Small intestine (tissue), 7 donors: ENCODE data around the gene STIMATE. TPM values are rescaled to one million over a fixed set of nuclear protein-coding genes. Genes with fewer than 3 reads are reported as not detected.

Experiments used
- DNase-seq, 2 donors: peaks; one replicate each; pipeline versions ENCODE4 v3.0.0 to v3.0.0-alpha.2; 2013
- FAIRE-seq: peaks from 2 replicates; lab custom pipeline; 2012; peaks lifted over from hg19 to GRCh38; lab: Jason Lieb, UNC
- H3K27ac ChIP-seq, 3 donors: one replicate each; pipeline ENCODE4 v1.5.1; 2013; ENCODE audit warnings: low read length in 2 of 3, mild to moderate bottlenecking in 2 of 3, control low read depth in 1 of 3, inconsistent platforms in 1 of 3, low read depth in 1 of 3, moderate library complexity in 1 of 3
- H3K27me3 ChIP-seq, 3 donors: one replicate each; pipeline ENCODE4 v1.6.1; 2013; ENCODE audit warnings: low read length in 3 of 3, inconsistent platforms in 1 of 3; ENCODE audit not compliant: control insufficient read depth in 3 of 3, insufficient read depth in 3 of 3
- H3K36me3 ChIP-seq, 3 donors: one replicate each; pipeline ENCODE4 v1.6.1; 2013; ENCODE audit warnings: low read length in 3 of 3, inconsistent platforms in 1 of 3, low read depth in 1 of 3, mild to moderate bottlenecking in 1 of 3, moderate library complexity in 1 of 3; ENCODE audit not compliant: control insufficient read depth in 3 of 3, insufficient read depth in 2 of 3
- H3K4me1 ChIP-seq, 3 donors: one replicate each; pipeline ENCODE4 v1.6.1; 2013; ENCODE audit warnings: low read length in 2 of 3, inconsistent platforms in 1 of 3, low read depth in 1 of 3, mild to moderate bottlenecking in 1 of 3, moderate library complexity in 1 of 3; ENCODE audit not compliant: control insufficient read depth in 3 of 3, insufficient read depth in 2 of 3
- H3K4me3 ChIP-seq, 3 donors: one replicate each; pipeline ENCODE4 v1.5.1; 2013; ENCODE audit warnings: low read length in 3 of 3, control low read depth in 1 of 3, inconsistent platforms in 1 of 3, low read depth in 1 of 3, mild to moderate bottlenecking in 1 of 3, moderate library complexity in 1 of 3
- H3K9me3 ChIP-seq, 2 donors: one replicate each; pipeline ENCODE4 v1.6.1; 2013; ENCODE audit warnings: low read depth in 1 of 2, low read length in 1 of 2; ENCODE audit not compliant: control insufficient read depth in 2 of 2, insufficient read depth in 1 of 2
- WGBS, 3 donors: extraction: QIAGEN DNeasy Blood & Tissue Kit; methylation state at CpG; one replicate each; pipeline ENCODE4 v1.1.7; 2013; 5-methylcytosine and 5-hydroxymethylcytosine counted together
- polyA plus RNA-seq, 4 donors: library from polyadenylated mRNA; stranded (reverse) in 3 of 4; unstranded in 1 of 4; fragments of 200-250 nt in 3 of 4; fragments of 120-200 nt in 1 of 4; gene quantifications; one replicate each; pipeline versions ENCODE4 v1.2.1 to v1.2.3, GENCODE V29; 2013
- donor health status: healthy with polysubstance abuse.
- donor health status: control.
- donor health status: control.
- donor health status: Bipolar disorder and iron deficiency.
- donor health status: healthy.

STIMATE gene
- polyA plus RNA-seq, 4 donors, result 2.7 to 6.8 (median 4.3) TPM; not detected in 1

- no peak overlapping the region for H3K4me3 ChIP-seq
- H3K9me3 ChIP-seq, result no peaks in the 10 kb centered on the region
- H3K27me3 ChIP-seq, result no peaks in the 10 kb centered on the region
- DNase-seq (no peak), FAIRE-seq (no peak)
- peaks cover 0 to 21% (median 0%) of the 10 kb centered on the region in 3 donors for H3K36me3 ChIP-seq
- H3K27ac ChIP-seq, result no peak overlapping the region
- WGBS, 3 donors, result 90 to 93% (median 91%) methylated on average over 10 of the region's 10 CpGs
- no peaks in the 10 kb centered on the region for H3K4me1 ChIP-seq
Measured at GRCh38 chr3:52824037-52824436, 73.3 kb downstream of the STIMATE start.

GRCh38 chr3:52822363-52822762 lies 75.0 kb downstream of the STIMATE start:
- no peak overlapping the region for H3K4me3 ChIP-seq
- WGBS, 3 donors, result 70 to 85% (median 82%) methylated on average over 5 of the region's 5 CpGs
- no peak for DNase-seq
- H3K4me1 ChIP-seq, result no peaks in the 10 kb centered on the region
- FAIRE-seq, result no peak
- no peak overlapping the region for H3K27ac ChIP-seq
- no peaks in the 10 kb centered on the region for H3K9me3 ChIP-seq
- H3K27me3 ChIP-seq, result no peaks in the 10 kb centered on the region
- peaks cover 0 to 21% (median 0%) of the 10 kb centered on the region in 3 donors for H3K36me3 ChIP-seq

- FAIRE-seq, result no peak
- peaks cover 0 to 16% (median 0%) of the 10 kb centered on the region in 3 donors for H3K36me3 ChIP-seq
- 57 to 61% (median 60%) methylated on average over 11 of the region's 11 CpGs for WGBS, 3 donors
Measured at GRCh38 chr3:52820736-52821135, 76.6 kb downstream of the STIMATE start.

DNA sequence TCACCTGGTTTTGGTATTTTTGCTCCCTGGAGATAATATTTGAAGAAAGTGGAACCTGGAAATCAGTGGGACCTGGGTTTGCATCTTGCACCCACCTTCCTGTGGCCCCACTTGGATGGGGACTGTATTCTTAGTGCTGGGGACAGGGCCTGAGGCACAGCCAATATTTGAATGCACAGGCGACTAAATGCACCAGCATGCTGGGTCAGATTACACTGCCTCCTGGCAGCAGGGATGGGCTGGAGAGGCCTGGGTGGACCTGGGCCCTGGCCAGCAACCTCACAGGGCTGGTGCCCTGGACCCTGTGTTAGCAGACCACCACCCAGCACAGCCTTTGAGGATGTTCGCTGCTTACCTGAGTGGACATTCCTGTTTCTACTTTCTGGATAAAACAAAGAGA lies 77.4 kb downstream of the STIMATE start:
- peaks cover 0 to 16% (median 0%) of the 10 kb centered on the region in 3 donors for H3K36me3 ChIP-seq
- FAIRE-seq, result no peak
- 62 to 93% (median 92%) methylated on average over 2 of the region's 2 CpGs for WGBS, 3 donors

More at GRCh38 chr3:52820736-52821135, 76.6 kb downstream of the STIMATE start:
- no peaks in the 10 kb centered on the region for H3K4me1 ChIP-seq
- H3K27me3 ChIP-seq, result no peaks in the 10 kb centered on the region
- H3K9me3 ChIP-seq, result no peaks in the 10 kb centered on the region
- no peak overlapping the region for H3K4me3 ChIP-seq
- no peak overlapping the region for H3K27ac ChIP-seq
- peak; percentile 20 to 32 for DNase-seq

DNA sequence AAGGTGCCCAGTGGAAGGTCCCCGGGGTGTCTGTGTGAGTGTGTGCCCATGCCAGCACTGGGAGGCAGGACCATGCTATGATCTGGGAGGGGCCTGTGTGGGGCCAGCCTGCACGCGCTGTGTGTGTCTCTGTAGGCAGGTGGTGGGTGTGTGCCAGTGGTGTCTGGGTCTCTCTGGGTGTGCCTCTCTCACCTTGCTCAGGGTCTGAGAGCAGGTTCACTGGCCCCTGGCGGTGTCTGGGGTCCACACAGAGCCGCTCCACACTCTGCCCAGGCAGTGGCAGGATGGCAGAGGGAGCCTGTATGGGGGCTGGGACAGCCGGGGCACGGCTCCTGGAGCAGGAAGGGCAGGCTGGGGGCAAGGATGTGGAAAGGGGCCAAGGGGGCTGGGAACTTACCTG lies 79.5 kb downstream of the STIMATE start:
- no peak for DNase-seq
- Histone ChIP-seq H3K27ac (no peak overlapping the region), H3K4me1 (no peaks in the 10 kb centered on the region), H3K27me3 (no peaks in the 10 kb centered on the region), H3K4me3 (no peak overlapping the region), H3K9me3 (no peaks in the 10 kb centered on the region), H3K36me3 (peaks cover 0 to 8% (median 0%) of the 10 kb centered on the region in 3 donors)
- no peak for FAIRE-seq
- WGBS, 3 donors, result 86 to 96% (median 92%) methylated on average over 6 to 7 of the region's 7 CpGs

More for the DNA sequence above, 77.4 kb downstream of the STIMATE start:
- H3K27me3 ChIP-seq, result no peaks in the 10 kb centered on the region
- DNase-seq, result no peak
- H3K27ac ChIP-seq, result no peak overlapping the region
- H3K4me3 ChIP-seq, result no peak overlapping the region
- no peaks in the 10 kb centered on the region for H3K4me1 ChIP-seq
- no peaks in the 10 kb centered on the region for H3K9me3 ChIP-seq

DNA sequence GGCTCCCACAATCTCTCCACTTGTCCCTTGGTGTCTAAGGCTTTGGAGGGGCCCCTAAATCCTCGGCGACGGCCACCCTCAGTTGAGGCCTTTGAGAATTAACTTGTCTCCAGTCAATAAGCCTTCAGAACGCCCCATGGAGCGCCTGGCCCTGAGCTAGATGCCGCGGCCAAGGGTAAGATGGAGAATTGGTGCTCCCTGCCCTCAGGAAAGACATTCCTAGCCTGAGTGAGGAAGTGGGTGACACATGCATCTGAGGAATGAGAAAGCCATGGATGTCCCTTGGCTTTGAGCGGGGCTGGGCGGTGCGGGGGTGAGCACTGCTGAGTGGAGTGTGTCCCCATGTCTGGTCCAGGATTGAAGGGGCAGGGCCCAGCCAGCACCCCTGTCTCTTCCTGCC lies 80.1 kb downstream of the STIMATE start:
- Histone ChIP-seq H3K9me3 (no peaks in the 10 kb centered on the region), H3K27me3 (no peaks in the 10 kb centered on the region), H3K4me1 (no peaks in the 10 kb centered on the region), H3K27ac (no peak overlapping the region), H3K36me3 (peaks cover 0 to 5% (median 0%) of the 10 kb centered on the region in 3 donors), H3K4me3 (no peak overlapping the region)
- FAIRE-seq, result no peak
- DNase-seq, result no peak
- WGBS, 3 donors, result 94 to 97% (median 96%) methylated on average over 10 of the region's 10 CpGs

GRCh38 chr3:52816654-52817053 lies 80.7 kb downstream of the STIMATE start:
- WGBS, 3 donors, result 89 to 92% (median 90%) methylated on average over 10 of the region's 10 CpGs
- Histone ChIP-seq H3K4me3 (no peak overlapping the region), H3K9me3 (no peaks in the 10 kb centered on the region), H3K27me3 (no peaks in the 10 kb centered on the region), H3K27ac (no peak overlapping the region), H3K4me1 (no peaks in the 10 kb centered on the region), H3K36me3 (peaks cover 0 to 5% (median 0%) of the 10 kb centered on the region in 3 donors)
- DNase-seq (no peak), FAIRE-seq (no peak)

DNA sequence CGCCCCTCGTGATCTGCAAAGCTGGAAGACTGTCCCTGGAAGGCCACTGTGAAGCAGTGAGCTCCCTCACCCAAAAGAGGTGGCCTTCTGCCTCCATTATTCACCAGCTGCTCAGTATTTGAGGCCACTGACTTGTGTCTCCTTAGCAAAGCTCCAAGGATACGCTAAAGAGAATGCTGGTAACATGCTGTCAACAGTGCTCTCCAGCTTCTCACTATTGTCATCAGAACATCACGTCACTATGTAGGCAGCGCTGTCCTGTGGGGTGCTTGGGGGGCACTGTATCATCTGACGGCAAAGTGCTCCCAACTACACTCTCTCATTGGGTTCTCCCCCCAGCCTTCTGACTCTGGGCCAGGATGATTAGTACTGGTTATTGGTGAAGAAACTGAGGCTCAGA lies 81.1 kb downstream of the STIMATE start:
- no peaks in the 10 kb centered on the region for H3K9me3 ChIP-seq
- 82 to 91% (median 90%) methylated on average over 6 of the region's 6 CpGs for WGBS, 3 donors
- H3K27ac ChIP-seq, result no peak overlapping the region
- H3K4me3 ChIP-seq, result no peak overlapping the region
- FAIRE-seq, result no peak
- H3K36me3 ChIP-seq, result peaks cover 0 to 5% (median 0%) of the 10 kb centered on the region in 3 donors
- no peak for DNase-seq
- H3K4me1 ChIP-seq, result no peaks in the 10 kb centered on the region
- no peaks in the 10 kb centered on the region for H3K27me3 ChIP-seq

DNA sequence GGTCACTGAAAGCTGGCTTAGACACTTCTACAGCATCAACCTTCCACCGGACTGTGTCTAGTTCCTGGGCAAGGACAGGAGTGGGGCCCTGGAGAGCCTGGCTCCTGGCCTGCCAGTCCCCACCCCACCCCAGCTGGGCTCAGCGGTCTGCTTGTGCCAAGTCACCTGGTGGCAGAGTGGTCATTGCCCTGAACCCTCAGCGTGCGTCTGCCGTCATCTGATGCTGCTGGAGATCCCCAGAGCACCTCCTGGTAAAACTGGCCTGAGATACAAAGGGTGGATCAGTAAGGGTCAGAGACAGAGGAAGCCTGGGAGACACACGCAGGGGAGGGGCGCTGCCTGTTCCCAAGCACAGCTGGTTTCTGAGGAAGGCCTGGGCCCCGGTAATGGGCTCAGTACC lies 83.5 kb downstream of the STIMATE start:
- Histone ChIP-seq H3K36me3 (no peaks in the 10 kb centered on the region), H3K4me3 (no peak overlapping the region), H3K9me3 (no peaks in the 10 kb centered on the region), H3K4me1 (no peaks in the 10 kb centered on the region), H3K27me3 (no peaks in the 10 kb centered on the region), H3K27ac (no peak overlapping the region)
- no peak for FAIRE-seq
- WGBS, 3 donors, result 83 to 92% (median 85%) methylated on average over 8 of the region's 8 CpGs
- DNase-seq, result no peak
